Activated T-cell treated with anti-CD3 and anti-CD28 coated beads, Interleukin-2, amount 50 U/mL, for 4 hours (primary cell): ENCODE results near the gene CFAP43. TPM values are rescaled to one million over a fixed set of nuclear protein-coding genes. Genes with fewer than 3 reads are reported as not detected.

ENCODE experiments used
- ATAC-seq, 2 donors: fragments of 200-7000 bp; cut with Tn5 transposase; one replicate each; pipeline ENCODE4 v1.10.0; 2021
- DNase-seq: peaks from one replicate; pipeline ENCODE4 v3.0.0-alpha.2; 2020
- H3K27me3 Mint-ChIP-seq: one replicate; pipeline ENCODE4 v1.8.0; 2021; ENCODE audit warnings: low read depth, mixed read lengths
- H3K36me3 Mint-ChIP-seq: one replicate; pipeline ENCODE4 v1.8.0; 2022; ENCODE audit warnings: mixed read lengths; ENCODE audit not compliant: insufficient read depth
- H3K4me1 Mint-ChIP-seq: one replicate; pipeline ENCODE4 v1.8.0; 2021; ENCODE audit warnings: low read depth, mixed read lengths
- H3K4me3 Mint-ChIP-seq: one replicate; pipeline ENCODE4 v1.8.0; 2021; ENCODE audit warnings: mild to moderate bottlenecking, moderate library complexity, mixed read lengths
- H3K9me3 Mint-ChIP-seq: one replicate; pipeline ENCODE4 v1.8.0; 2021; ENCODE audit warnings: mixed read lengths
- total RNA-seq, 3 donors: library from RNA; stranded (reverse); gene quantifications; one replicate each; pipeline ENCODE4 v1.2.1, GENCODE V29; 2021

The CFAP43 gene
- under 1 TPM in 1 of 3 donors, not detected in 2; 0.20 TPM for total RNA-seq

- Mint-ChIP-seq H3K4me3 (peak within 1 kb of the TSS; percentile 82), H3K9me3 (peaks cover 6% of the 10 kb centered on the region), H3K4me1 (peaks cover 8% of the 10 kb centered on the region), H3K27me3 (peaks cover 25% of the 10 kb centered on the region), H3K36me3 (no peaks in the 10 kb centered on the region)
- DNase-seq (peak; percentile 100), ATAC-seq (peak; percentile 100)
Measured at GRCh38 chr10:104231784-104232612, at the start of gene CFAP43. Gene CFAP43 (minus strand): TSS chr10:104232364. CDS start chr10:104232246, 118 bp downstream.

- Mint-ChIP-seq H3K4me3 (no peak overlapping the region), H3K27me3 (no peaks in the 10 kb centered on the region), H3K4me1 (no peaks in the 10 kb centered on the region), H3K36me3 (no peaks in the 10 kb centered on the region), H3K9me3 (no peaks in the 10 kb centered on the region)
- DNase-seq (no peak), ATAC-seq (no peak)
Measured at GRCh38 chr10:104281694-104282093, 49.5 kb upstream of the CFAP43 start.

DNA sequence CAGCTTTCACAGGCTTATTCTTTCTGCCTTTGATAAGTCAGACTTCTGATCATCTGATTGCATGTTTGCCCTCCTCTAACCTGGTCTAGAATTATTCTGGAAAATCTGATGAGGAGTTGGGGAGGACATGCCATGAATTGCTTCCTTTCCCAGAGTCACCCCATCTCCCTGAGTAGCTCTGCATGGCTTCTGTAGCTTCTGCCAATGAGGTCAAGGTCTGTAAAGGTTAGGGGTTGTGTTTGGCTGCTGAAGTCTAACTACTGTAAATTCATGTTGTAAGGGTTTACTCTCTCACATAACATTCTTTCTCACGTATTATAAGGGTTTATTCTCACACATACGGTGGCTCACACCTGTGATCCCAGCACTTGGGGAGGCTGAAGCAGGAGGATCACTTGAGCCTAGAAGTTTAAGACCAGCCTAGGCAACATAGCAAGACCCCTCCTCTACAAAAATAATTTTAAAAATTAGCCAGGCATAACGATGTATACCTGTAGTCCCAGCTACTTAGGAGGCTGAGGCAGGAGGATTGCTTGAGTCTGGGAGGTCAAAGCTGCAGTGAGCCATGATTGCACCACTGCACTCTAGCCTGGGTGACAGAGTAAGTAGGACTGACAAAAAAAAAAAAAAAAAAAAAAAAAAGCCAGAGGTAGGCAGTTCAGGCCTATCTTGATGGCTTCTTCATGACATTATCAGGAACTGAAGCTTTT lies 47.5 kb upstream of the CFAP43 start:
- Mint-ChIP-seq H3K9me3 (no peaks in the 10 kb centered on the region), H3K36me3 (no peaks in the 10 kb centered on the region), H3K4me3 (no peak overlapping the region), H3K27me3 (peaks cover 8% of the 10 kb centered on the region), H3K4me1 (peaks cover under 1% of the 10 kb centered on the region)
- ATAC-seq (no peak), DNase-seq (no peak)

DNA sequence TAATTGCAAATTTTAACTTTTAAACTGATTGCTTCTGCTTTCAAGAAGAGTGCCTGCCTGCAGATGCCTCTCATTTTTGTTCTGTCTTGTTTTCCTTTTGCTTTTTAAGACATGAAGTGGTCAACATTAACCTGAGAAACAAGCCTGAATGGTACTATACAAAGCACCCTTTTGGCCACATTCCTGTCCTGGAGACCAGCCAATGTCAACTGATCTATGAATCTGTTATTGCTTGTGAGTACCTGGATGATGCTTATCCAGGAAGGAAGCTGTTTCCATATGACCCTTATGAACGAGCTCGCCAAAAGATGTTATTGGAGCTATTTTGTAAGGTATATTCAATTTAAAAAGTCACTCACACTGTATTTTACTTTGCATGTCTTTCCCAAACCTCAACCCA lies 45.6 kb upstream of the CFAP43 start:
- no peak for ATAC-seq
- peaks cover 8% of the 10 kb centered on the region for H3K27me3 Mint-ChIP-seq
- H3K4me1 Mint-ChIP-seq = peaks cover 4% of the 10 kb centered on the region
- no peaks in the 10 kb centered on the region for H3K9me3 Mint-ChIP-seq
- H3K4me3 Mint-ChIP-seq = no peak overlapping the region
- no peaks in the 10 kb centered on the region for H3K36me3 Mint-ChIP-seq
- DNase-seq = no peak

- DNase-seq (no peak), ATAC-seq (no peak)
- H3K4me1 Mint-ChIP-seq = peaks cover 4% of the 10 kb centered on the region
- H3K36me3 Mint-ChIP-seq = no peaks in the 10 kb centered on the region
- H3K4me3 Mint-ChIP-seq = no peak overlapping the region
- H3K9me3 Mint-ChIP-seq = no peaks in the 10 kb centered on the region
- peaks cover 8% of the 10 kb centered on the region for H3K27me3 Mint-ChIP-seq
Measured at GRCh38 chr10:104276192-104276591, 44.0 kb upstream of the CFAP43 start.

DNA sequence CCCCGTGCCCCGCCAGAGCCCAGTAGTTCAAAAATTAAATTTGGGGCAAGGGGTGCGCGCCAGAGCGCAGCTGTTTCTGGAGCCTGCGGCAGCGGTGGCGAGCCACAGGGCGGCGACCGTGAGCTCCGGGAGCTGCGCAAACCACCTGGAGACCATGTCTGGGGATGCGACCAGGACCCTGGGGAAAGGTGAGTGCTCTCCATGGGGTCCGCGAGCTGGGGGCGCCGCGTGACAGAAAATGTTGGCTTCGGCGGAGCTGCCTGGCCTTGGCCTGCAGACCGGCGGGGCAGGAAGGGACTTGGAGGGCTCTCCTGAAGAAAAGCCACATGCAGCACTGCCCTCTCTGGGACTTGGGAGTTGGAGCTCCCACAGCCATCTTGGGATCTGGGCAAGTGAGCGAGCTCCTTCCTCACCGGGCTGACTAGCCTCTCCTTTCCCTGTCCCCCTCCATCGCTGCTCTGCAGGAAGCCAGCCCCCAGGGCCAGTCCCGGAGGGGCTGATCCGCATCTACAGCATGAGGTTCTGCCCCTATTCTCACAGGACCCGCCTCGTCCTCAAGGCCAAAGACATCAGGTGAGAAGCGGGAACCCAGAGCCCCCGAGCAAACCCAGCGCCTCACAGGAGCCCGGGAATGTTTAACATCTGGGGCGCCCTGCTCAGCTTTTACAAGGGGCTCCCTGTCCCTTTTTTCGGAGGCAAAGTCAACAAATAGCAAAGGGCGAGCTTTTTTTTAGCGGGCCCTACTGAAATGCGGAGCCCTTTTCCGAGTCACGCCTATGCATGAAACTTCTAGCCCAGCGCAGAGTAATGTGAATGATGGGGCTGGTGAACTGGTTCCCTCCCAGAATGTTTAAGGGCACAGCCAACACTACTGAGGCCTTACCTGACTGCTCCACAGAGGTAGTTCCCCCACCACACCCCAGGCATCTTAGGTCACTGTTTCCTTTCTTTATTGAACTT lies 42.9 kb upstream of the CFAP43 start:
- peak; percentile 47 for DNase-seq
- peak overlapping the region; percentile 43 for H3K4me3 Mint-ChIP-seq
- H3K9me3 Mint-ChIP-seq = no peaks in the 10 kb centered on the region
- peaks cover 8% of the 10 kb centered on the region for H3K27me3 Mint-ChIP-seq
- no peaks in the 10 kb centered on the region for H3K36me3 Mint-ChIP-seq
- ATAC-seq = peak; percentile 91 to 93
- peaks cover 4% of the 10 kb centered on the region for H3K4me1 Mint-ChIP-seq

- Mint-ChIP-seq H3K36me3 (no peaks in the 10 kb centered on the region), H3K4me3 (no peak overlapping the region), H3K9me3 (no peaks in the 10 kb centered on the region), H3K27me3 (peaks cover 8% of the 10 kb centered on the region), H3K4me1 (peaks cover 7% of the 10 kb centered on the region)
- DNase-seq = no peak
- no peak for ATAC-seq
Measured at GRCh38 chr10:104273899-104274575, 41.9 kb upstream of the CFAP43 start.

DNA sequence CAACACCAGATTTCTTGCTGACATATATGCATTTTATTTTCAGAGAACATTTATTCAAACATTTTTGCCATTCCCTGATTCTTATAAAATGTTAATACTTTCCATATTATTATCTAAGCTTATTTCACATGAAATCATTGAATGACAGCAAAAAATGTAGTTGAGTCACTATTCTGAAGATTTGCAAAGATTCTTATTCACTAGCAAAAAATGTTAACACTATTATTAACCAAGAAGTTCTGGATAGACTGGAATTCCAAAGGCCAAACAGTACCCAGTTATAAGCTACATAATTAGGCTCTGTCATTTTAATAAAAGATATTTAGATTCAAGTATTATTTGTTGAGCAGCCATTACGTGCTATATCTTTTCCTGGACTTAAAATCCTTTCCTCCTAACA lies 41.1 kb upstream of the CFAP43 start:
- Mint-ChIP-seq H3K36me3 (peaks cover 2% of the 10 kb centered on the region), H3K4me3 (no peak overlapping the region), H3K27me3 (peaks cover 8% of the 10 kb centered on the region), H3K4me1 (peaks cover 7% of the 10 kb centered on the region), H3K9me3 (no peaks in the 10 kb centered on the region)
- DNase-seq (no peak), ATAC-seq (no peak)

GRCh38 chr10:104268713-104269645 lies 36.8 kb upstream of the CFAP43 start, which contains the start of gene GSTO2:
Gene GSTO2 (plus strand): TSS chr10:104269184. CDS start chr10:104274916, 5,732 bp downstream.
- H3K9me3 Mint-ChIP-seq = no peaks in the 10 kb centered on the region
- H3K4me3 Mint-ChIP-seq = peak within 1 kb of the TSS; percentile 87
- H3K4me1 Mint-ChIP-seq = peaks cover 37% of the 10 kb centered on the region
- no peaks in the 10 kb centered on the region for H3K27me3 Mint-ChIP-seq
- ATAC-seq (peak; percentile 92 to 94), DNase-seq (peak; percentile 94)
- peaks cover 34% of the 10 kb centered on the region for H3K36me3 Mint-ChIP-seq

- H3K4me3 Mint-ChIP-seq = peak overlapping the region; percentile 87
- no peaks in the 10 kb centered on the region for H3K9me3 Mint-ChIP-seq
- H3K4me1 Mint-ChIP-seq = peaks cover 43% of the 10 kb centered on the region
- DNase-seq = no peak
- ATAC-seq = no peak
- H3K27me3 Mint-ChIP-seq = no peaks in the 10 kb centered on the region
- H3K36me3 Mint-ChIP-seq = peaks cover 37% of the 10 kb centered on the region
Measured at GRCh38 chr10:104268405-104268712, 36.2 kb upstream of the CFAP43 start.

GRCh38 chr10:104267721-104268404 lies 35.7 kb upstream of the CFAP43 start:
- peak; percentile 46 to 48 for ATAC-seq
- peak overlapping the region; percentile 87 for H3K4me3 Mint-ChIP-seq
- no peaks in the 10 kb centered on the region for H3K9me3 Mint-ChIP-seq
- no peaks in the 10 kb centered on the region for H3K27me3 Mint-ChIP-seq
- no peak for DNase-seq
- H3K4me1 Mint-ChIP-seq = peaks cover 44% of the 10 kb centered on the region
- H3K36me3 Mint-ChIP-seq = peaks cover 37% of the 10 kb centered on the region

- Mint-ChIP-seq H3K9me3 (no peaks in the 10 kb centered on the region), H3K27me3 (no peaks in the 10 kb centered on the region), H3K4me3 (no peak overlapping the region), H3K4me1 (peaks cover 68% of the 10 kb centered on the region), H3K36me3 (peaks cover 56% of the 10 kb centered on the region)
- ATAC-seq (no peak), DNase-seq (no peak)
Measured at GRCh38 chr10:104264783-104265182, 32.6 kb upstream of the CFAP43 start.
